Lung (tissue), 12 donors: Measurements from ENCODE around the gene CHI3L1. TPM values are rescaled to one million over a fixed set of nuclear protein-coding genes. Genes with fewer than 3 reads are reported as not detected.

Source experiments
- ATAC-seq: fragments of 200-7000 bp; cut with Tn5 transposase; one replicate; pipeline ENCODE4 v1.9.1; 2020; ENCODE audit warnings: moderate number of reproducible peaks; ENCODE audit not compliant: insufficient read depth, low FRiP score
- DNase-seq, 3 donors: peaks; one replicate each; pipeline ENCODE4 v3.0.0-alpha.2; 2013 to 2017
- H3K27ac ChIP-seq, 2 donors: one replicate each; pipeline ENCODE4 v1.5.1; 2013; ENCODE audit warnings: mild to moderate bottlenecking in 2 of 2, moderate library complexity in 2 of 2, control low read depth in 1 of 2, inconsistent platforms in 1 of 2, low read depth in 1 of 2, low read length in 1 of 2
- H3K27me3 ChIP-seq, 3 donors: one replicate each; pipeline ENCODE4 v1.5.1; 2013; ENCODE audit warnings: low read length in 2 of 3; ENCODE audit not compliant: control insufficient read depth in 3 of 3, insufficient read depth in 3 of 3
- H3K36me3 ChIP-seq, 4 donors: one replicate each; pipeline ENCODE4 v1.5.1; 2013; ENCODE audit warnings: low read length in 4 of 4, mild to moderate bottlenecking in 1 of 4, moderate library complexity in 1 of 4; ENCODE audit not compliant: control insufficient read depth in 4 of 4, insufficient read depth in 4 of 4
- H3K4me1 ChIP-seq, 5 donors: one replicate each; pipeline ENCODE4 v1.5.1; 2013; ENCODE audit warnings: low read length in 5 of 5, mild to moderate bottlenecking in 2 of 5, moderate library complexity in 1 of 5; ENCODE audit not compliant: control insufficient read depth in 5 of 5, insufficient read depth in 5 of 5
- H3K4me3 ChIP-seq: one replicate; pipeline ENCODE4 v1.5.1; 2013; ENCODE audit warnings: mild to moderate bottlenecking, control low read depth, moderate library complexity
- H3K9ac ChIP-seq, 2 donors: one replicate each; pipeline ENCODE4 v1.5.1; 2013; ENCODE audit warnings: low read length in 2 of 2, control low read depth in 1 of 2; ENCODE audit not compliant: insufficient read depth in 1 of 2
- H3K9me3 ChIP-seq, 4 donors: one replicate each; pipeline ENCODE4 v1.5.1; 2013; ENCODE audit warnings: low read length in 3 of 4, mild to moderate bottlenecking in 1 of 4, moderate library complexity in 1 of 4; ENCODE audit not compliant: control insufficient read depth in 4 of 4, insufficient read depth in 3 of 4
- WGBS, 2 donors: extraction: QIAGEN DNeasy Blood & Tissue Kit; methylation state at CpG; one replicate each; pipeline ENCODE4 v1.1.7; 2013; 5-methylcytosine and 5-hydroxymethylcytosine counted together
- polyA plus RNA-seq, 2 donors: library from polyadenylated mRNA; stranded (reverse); fragments of 200-250 nt; gene quantifications; one replicate each; pipeline ENCODE4 v1.2.1, GENCODE V29; 2013
- total RNA-seq, 2 donors: library from RNA; depleted of rRNA in 1 of 2; stranded (reverse); fragments of >200 nt in 1 of 2; gene quantifications; one replicate each; pipeline ENCODE4 v1.2.1, GENCODE V29; 2014 to 2021
- TF ChIP-seq, protein P1 (sequence below): IDR thresholded peaks from 2 replicates; pipeline ENCODE4 v1.5.1; 2012; ENCODE audit warnings: mild to moderate bottlenecking; ENCODE audit errors: control extremely low read depth, extremely low read depth
- donor health status: control.
- donor health status: control.
- donor health status: Bipolar disorder and iron deficiency.
- donor health status: healthy.
- donor health status: DM: yes; HTN: yes; CAD: no.

CHI3L1 gene
- total and polyA plus RNA-seq, 4 donors: 46.4 to 169 (median 110) TPM

GRCh38 chr1:203227371-203228083 lies 41.0 kb upstream of the CHI3L1 start:
- TF ChIP-seq, protein P1, sequence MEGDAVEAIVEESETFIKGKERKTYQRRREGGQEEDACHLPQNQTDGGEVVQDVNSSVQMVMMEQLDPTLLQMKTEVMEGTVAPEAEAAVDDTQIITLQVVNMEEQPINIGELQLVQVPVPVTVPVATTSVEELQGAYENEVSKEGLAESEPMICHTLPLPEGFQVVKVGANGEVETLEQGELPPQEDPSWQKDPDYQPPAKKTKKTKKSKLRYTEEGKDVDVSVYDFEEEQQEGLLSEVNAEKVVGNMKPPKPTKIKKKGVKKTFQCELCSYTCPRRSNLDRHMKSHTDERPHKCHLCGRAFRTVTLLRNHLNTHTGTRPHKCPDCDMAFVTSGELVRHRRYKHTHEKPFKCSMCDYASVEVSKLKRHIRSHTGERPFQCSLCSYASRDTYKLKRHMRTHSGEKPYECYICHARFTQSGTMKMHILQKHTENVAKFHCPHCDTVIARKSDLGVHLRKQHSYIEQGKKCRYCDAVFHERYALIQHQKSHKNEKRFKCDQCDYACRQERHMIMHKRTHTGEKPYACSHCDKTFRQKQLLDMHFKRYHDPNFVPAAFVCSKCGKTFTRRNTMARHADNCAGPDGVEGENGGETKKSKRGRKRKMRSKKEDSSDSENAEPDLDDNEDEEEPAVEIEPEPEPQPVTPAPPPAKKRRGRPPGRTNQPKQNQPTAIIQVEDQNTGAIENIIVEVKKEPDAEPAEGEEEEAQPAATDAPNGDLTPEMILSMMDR: no peak
- WGBS, 2 donors: 84 to 91% methylated on average over 9 of the region's 9 CpGs

GRCh38 chr1:203225071-203225470 lies 38.6 kb upstream of the CHI3L1 start:
- ATAC-seq (no peak), DNase-seq (no peak)
- Histone ChIP-seq H3K9me3 (no peaks in the 10 kb centered on the region), H3K27me3 (peaks cover 0 to 20% (median 6%) of the 10 kb centered on the region in 3 donors), H3K36me3 (no peaks in the 10 kb centered on the region), H3K4me3 (no peak overlapping the region), H3K4me1 (no peaks in the 10 kb centered on the region), H3K27ac (no peak overlapping the region), H3K9ac (no peak overlapping the region)
- 43 to 65% methylated on average over 4 of the region's 4 CpGs for WGBS, 2 donors
- TF ChIP-seq, protein P1: no peak

More at GRCh38 chr1:203227371-203228083, 41.0 kb upstream of the CHI3L1 start:
- H3K9ac ChIP-seq: no peak overlapping the region
- DNase-seq (no peak), ATAC-seq (no peak)
- H3K4me1 ChIP-seq: no peaks in the 10 kb centered on the region
- H3K27me3 ChIP-seq: peaks cover 0 to 20% (median 6%) of the 10 kb centered on the region in 3 donors
- H3K4me3 ChIP-seq: no peak overlapping the region
- H3K9me3 ChIP-seq: no peaks in the 10 kb centered on the region
- no peaks in the 10 kb centered on the region for H3K36me3 ChIP-seq
- no peak overlapping the region for H3K27ac ChIP-seq

- Histone ChIP-seq H3K36me3 (no peaks in the 10 kb centered on the region), H3K27me3 (peaks cover 0 to 23% (median 2%) of the 10 kb centered on the region in 3 donors), H3K9me3 (no peaks in the 10 kb centered on the region), H3K27ac (no peak overlapping the region), H3K9ac (no peak overlapping the region), H3K4me1 (no peaks in the 10 kb centered on the region), H3K4me3 (no peak overlapping the region)
- TF ChIP-seq, protein P1: no peak
- ATAC-seq (no peak), DNase-seq (no peak)
- WGBS, 2 donors: 86 to 93% methylated on average over 18 of the region's 18 CpGs
Observed at GRCh38 chr1:203223012-203223775, 36.7 kb upstream of the CHI3L1 start.
